ENCODE data around the gene MLNR.

GRCh38 chr13:49220856-49221589 lies 885 bp downstream of the MLNR start:
- TF ChIP-seq CTCF (IDR thresholded peaks at IDR 0.05; ENCODE audit: low read depth, low read length, poor library complexity, severe bottlenecking) = no peak
- TF ChIP-seq EZH2phosphoT487 (IDR thresholded peaks at IDR 0.05; ENCODE audit: borderline replicate concordance, low read length) = no peak

Data from DOHH2 (cell line).